ENCODE results near the gene P2RY2.

Gene P2RY2

DNA sequence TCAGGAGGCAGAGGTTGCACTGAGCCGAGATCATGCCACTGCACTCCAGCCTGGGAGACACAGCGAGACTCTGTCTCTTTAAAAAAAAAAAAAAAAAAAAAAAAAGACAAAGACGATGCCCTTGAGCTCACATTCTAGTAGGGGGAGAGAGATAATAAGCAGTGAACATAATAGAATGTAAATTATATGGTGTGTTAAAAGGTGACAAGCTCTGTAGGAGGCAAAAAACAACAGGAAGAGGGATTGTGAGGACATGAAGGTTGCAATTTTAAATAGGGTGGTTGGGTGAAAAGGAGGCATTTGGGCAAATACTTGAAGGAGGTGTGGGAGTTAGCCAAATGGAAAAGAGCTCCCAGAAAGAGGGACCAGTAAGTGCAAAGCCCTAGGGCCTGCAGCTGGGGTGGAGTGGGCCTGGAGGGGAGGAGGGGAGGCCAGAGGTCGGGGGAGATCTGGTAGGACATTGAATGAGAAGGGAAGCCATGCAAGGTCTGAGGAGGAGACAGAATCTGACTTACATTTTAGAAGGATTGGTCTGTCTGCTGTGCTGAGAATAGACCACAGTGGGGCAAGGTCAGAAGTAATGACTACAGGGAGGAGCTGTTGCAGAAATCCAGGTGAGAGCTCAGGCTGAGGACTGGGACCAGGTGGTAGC lies 26.6 kb downstream of the P2RY2 start:
- DNase-seq (ENCODE audit: low read depth), result no peak

GRCh38 chr11:73245461-73245860 lies 27.4 kb downstream of the P2RY2 start:
- no peak for DNase-seq (ENCODE audit: low read depth)

- no peak for DNase-seq (ENCODE audit: low read depth)
These were observed 28.2 kb downstream of the P2RY2 start for GRCh38 chr11:73246303-73246702.

GRCh38 chr11:73248526-73249185 lies 30.6 kb downstream of the P2RY2 start:
- DNase-seq (ENCODE audit: low read depth), result no peak

DNA sequence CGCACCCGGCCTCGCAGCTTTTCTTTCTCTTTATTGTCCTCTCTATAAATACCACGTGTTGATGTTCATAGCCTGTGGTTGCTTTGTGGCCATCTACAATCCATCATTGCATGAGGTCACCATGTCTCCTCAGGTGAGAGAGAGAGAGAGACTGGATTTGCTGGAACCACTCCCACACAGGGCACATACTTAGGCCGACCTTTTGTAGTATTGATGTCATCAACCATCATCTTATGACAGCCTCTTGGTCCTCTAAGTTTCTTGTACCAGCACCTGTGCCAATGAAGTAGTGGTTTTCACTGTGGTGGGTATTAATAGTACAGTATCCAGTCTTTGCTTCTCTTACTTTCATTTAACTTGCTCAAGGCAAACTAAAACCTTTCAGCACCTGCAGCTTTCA lies 31.2 kb downstream of the P2RY2 start:
- DNase-seq (ENCODE audit: low read depth), result no peak

DNA sequence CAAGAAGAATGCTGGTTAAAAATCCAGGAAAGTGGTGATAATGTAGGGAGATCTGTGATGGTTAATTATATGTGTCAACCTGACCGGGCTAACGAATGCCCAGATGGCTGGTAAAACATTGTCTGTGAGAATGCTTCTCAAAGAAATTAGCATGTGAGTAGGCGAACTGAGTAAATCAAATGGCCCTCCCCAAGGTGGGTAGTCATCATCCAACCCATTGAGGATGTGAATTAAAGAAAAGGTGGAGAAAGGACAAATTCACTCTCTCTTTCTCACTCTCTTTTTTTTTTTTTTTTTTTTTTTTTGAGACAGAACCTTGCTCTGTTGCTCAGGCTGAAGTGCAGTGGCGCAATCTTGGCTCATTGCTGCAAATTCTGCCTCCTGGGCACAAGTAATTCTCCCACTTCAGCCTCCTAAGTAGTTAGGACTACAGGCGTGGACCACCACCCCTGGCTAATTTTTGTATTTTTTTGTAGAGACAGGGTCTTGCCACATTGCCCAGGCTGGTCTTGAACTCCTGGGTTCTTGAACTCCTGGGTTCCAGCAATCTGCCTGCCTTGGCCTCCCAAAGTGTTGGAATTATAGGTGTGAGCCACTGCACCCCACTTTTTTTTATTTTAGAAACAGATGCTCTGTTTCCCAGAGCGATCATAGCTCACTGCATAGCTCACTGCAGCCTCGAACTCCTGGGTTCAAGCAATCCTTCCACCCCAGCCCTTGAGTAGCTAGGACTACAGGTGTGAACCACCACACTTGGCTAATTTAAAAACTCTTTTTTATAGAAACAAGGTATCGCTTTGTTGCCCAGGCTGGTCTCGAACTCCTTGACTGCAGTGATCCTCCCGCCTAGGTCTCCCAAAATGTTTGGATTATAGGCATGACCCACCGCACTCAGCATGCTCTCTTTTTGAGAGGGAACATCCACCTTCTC lies 32.0 kb downstream of the P2RY2 start:
- DNase-seq (ENCODE audit: low read depth), result no peak

DNA sequence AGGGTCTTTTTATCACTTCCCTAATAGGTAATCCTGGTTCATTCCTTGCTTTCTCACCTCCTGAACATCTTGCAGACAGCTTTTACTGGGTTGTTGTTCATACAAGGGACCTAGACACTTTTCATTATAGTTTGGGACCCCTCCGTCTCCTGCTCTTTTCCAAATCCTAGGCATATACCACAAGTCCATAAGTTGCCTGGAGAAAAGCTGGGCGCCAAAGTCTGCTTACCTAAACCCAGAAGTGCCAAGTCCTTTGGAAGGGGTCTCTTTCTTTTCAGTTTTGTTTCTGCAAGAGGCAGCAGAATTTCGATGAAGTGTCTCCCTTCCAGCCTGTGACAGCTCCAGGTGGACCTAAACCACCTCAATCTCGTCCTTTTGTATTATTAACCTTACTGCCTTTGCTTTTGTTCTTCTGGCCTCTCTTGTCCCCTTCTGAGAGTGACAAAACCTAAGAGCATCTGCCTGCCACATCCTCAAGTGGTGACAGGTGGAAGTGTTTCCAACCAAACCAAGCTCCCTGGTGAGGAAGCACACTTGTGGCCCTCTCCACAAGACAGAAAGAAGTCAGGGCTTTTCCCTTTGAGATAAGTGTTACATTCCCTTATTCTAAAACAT lies 34.6 kb downstream of the P2RY2 start:
- DNase-seq (ENCODE audit: low read depth), result no peak

GRCh38 chr11:73257342-73258103 lies 39.4 kb downstream of the P2RY2 start:
- DNase-seq (ENCODE audit: low read depth), result no peak

DNA sequence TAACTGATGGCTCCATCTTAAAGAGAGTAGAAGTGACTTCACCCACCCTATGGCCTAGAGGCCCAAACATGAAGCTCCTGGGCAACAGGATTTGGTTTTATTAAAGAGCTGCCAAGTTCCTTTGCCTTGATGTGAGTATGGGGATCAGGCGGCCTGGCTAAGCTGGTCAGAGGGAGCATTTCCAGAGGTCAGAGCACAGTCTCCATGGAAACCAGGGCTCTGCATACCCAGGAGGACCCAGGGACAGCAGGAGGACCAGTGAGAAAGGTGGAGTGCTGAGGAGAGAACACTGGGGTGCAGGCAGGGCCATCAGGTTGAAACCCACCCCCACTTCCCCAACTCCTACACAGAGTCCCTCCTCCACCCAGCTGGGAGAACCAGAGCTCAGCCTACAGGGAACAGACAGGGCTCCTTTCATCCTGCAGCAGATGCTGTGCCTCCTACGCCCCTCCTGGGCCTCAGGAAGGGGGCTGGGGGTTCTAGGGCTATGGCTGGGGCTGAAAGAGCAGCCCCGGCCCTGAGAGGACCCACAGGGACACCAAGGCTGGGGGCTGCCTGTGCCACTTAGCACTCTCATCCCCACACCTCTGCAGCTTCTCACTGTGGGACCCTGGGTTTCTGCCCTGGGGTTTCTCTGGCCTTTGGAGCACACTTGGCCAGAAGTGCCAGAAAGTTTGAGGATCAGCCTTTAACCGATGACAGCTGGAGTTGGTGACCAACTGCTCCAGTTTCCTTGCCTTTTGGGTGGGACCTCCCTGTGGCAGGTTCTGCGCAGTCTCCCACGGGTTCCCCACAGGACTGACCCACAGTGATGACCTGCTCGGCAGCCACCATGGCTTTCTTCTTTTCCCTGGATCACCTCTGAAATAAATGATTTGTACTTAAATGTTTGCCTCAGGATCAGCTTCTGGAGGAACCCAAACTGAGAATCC lies 40.3 kb downstream of the P2RY2 start:
- no peak for DNase-seq (ENCODE audit: low read depth)

DNA sequence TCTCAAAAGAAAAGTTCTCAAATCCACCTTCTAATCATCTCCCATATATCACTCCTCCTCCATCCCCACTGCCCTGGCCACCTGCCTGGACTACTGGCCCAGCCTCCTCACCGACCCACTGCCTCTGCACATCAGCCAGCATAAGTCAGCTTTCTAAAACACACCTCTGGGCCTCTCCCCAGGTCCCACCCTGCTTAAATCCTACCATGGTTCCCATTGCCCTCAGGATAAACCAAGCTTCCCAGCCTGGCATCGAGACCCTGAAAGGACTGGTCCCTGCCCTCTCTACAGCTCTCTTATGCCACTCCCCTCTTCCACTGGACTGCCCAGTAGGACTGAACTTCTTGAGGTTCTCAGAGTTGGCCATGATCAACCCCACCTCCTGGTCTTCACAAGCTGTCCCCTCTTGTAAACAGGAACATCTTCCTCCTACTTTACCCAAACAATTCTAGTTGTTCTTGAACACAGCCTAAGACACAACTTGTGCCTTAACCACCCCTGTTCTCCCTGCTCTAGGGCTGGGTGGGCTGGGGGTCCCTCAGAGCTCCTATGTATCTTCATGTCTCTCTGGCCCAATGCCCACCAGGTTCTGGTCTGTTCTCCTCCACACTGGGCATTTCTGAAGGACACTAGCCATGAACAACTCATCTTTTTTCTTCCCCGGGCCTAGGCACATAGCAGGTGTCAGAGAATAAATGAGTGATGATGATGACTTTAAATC lies 41.5 kb downstream of the P2RY2 start:
- DNase-seq (ENCODE audit: low read depth), result no peak

DNA sequence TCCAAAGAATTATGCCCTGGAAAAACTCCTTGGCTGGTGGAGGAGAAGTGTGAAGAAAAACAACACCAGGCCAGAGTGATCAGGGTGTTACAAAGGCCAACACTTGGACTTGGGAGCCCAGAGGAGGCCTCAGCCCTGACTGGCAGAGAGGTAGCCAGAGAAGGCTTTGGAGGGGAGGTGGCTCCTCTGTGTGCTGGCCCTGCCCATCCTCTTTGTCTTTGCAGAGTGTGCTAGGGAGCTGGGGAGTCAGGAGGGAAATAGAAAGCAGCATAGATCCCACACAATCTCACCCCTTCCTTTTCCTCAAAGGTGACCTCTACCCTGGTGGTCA lies 42.0 kb downstream of the P2RY2 start:
- no peak for DNase-seq (ENCODE audit: low read depth)

GRCh38 chr11:73262851-73263495 lies 44.9 kb downstream of the P2RY2 start:
- no peak for DNase-seq (ENCODE audit: low read depth)

- no peak for DNase-seq (ENCODE audit: low read depth)
These were observed 45.6 kb downstream of the P2RY2 start for GRCh38 chr11:73263640-73264039.

GRCh38 chr11:73265278-73265810 lies 47.3 kb downstream of the P2RY2 start:
- no peak for DNase-seq (ENCODE audit: low read depth)

GRCh38 chr11:73265853-73266645 lies 48.0 kb downstream of the P2RY2 start:
- DNase-seq (ENCODE audit: low read depth), result no peak

DNA sequence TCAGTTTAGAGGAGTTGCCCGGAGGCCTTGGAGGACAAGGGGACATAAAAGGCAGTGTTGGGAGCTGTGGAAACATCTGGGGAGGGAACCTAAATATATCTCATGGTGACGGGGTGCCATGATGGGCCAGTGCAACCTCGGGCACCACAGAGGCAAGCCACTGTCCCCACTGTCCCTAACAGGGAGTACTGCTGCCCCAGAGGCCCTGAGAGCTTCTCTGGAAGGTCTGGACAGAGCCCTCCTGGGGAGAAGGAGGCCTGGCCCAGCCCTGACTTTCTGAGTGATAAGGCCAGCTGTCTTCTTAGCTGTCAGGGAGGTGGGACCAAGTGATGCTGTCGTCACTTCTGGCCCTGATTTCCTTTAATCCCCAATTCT lies 48.6 kb downstream of the P2RY2 start:
- DNase-seq (ENCODE audit: low read depth), result no peak

GRCh38 chr11:73267122-73267846 lies 49.2 kb downstream of the P2RY2 start:
- no peak for DNase-seq (ENCODE audit: low read depth)
